Spleen (tissue), 7 donors: ENCODE data around the gene USP17L30.
"Not testable (repeated sequence)": the region's sequence is repeated elsewhere in the genome, so short reads cannot be mapped to it uniquely, and the experiment has no call there.

Source experiments
- POLR2A ChIP-seq, 3 donors: fragments of 450-650 bp; IDR thresholded peaks; one replicate each; pipeline ENCODE4 v1.5.1; 2017; ENCODE audit warnings: antibody characterized with exemption in 3 of 3, mild to moderate bottlenecking in 1 of 3
- POLR2AphosphoS5 ChIP-seq, 3 donors: sonication (generic); formaldehyde crosslinking; IDR thresholded peaks; one replicate each; pipeline ENCODE4 v1.5.1; 2017; ENCODE audit warnings: antibody characterized with exemption in 3 of 3
- TF ChIP-seq, protein P1 (sequence below), 11 experiments: fragments of 200-600 bp in 7 of 11; fragments of 450-650 bp in 4 of 11; sonication (generic) in 4 of 11; IDR thresholded peaks in 8 of 11; conservative IDR thresholded peaks in 3 of 11; 1 replicate in 7 of 11; 2 replicates in 4 of 11; pipeline versions ENCODE4 v1.4.0 to v1.8.0; 2016 to 2021; ENCODE audit warnings: antibody characterized with exemption in 11 of 11, inconsistent platforms in 4 of 11, mild to moderate bottlenecking in 1 of 11
- donor health status: DM: no; HTN: no; CAD: no; lungs with moderate emphysema.
- donor health status: DM: no; HTN: no; CAD: no.
- donor health status: DM: no; HTN: no; CAD: no.

- not testable (repeated sequence) for TF ChIP-seq POLR2A, POLR2AphosphoS5 (IDR thresholded peaks at IDR 0.05)
- TF ChIP-seq, protein P1, sequence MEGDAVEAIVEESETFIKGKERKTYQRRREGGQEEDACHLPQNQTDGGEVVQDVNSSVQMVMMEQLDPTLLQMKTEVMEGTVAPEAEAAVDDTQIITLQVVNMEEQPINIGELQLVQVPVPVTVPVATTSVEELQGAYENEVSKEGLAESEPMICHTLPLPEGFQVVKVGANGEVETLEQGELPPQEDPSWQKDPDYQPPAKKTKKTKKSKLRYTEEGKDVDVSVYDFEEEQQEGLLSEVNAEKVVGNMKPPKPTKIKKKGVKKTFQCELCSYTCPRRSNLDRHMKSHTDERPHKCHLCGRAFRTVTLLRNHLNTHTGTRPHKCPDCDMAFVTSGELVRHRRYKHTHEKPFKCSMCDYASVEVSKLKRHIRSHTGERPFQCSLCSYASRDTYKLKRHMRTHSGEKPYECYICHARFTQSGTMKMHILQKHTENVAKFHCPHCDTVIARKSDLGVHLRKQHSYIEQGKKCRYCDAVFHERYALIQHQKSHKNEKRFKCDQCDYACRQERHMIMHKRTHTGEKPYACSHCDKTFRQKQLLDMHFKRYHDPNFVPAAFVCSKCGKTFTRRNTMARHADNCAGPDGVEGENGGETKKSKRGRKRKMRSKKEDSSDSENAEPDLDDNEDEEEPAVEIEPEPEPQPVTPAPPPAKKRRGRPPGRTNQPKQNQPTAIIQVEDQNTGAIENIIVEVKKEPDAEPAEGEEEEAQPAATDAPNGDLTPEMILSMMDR (IDR thresholded peaks at IDR 0.05 in 8 of 11, conservative IDR thresholded peaks at IDR 0.05 in 3 of 11): not testable (repeated sequence)
These were observed 42.8 kb downstream of the USP17L30 start for GRCh38 chr4:9405774-9406173.
